NCI-H526 treated with DMSO at 0.1 percent for 48 hours (cell line): Measurements from ENCODE around the gene HSP90AB1.

Experiments
- DNase-seq: peaks from one replicate; lab custom pipeline; 2025; lab: John Stamatoyannopoulos, UW

HSP90AB1 gene

DNA sequence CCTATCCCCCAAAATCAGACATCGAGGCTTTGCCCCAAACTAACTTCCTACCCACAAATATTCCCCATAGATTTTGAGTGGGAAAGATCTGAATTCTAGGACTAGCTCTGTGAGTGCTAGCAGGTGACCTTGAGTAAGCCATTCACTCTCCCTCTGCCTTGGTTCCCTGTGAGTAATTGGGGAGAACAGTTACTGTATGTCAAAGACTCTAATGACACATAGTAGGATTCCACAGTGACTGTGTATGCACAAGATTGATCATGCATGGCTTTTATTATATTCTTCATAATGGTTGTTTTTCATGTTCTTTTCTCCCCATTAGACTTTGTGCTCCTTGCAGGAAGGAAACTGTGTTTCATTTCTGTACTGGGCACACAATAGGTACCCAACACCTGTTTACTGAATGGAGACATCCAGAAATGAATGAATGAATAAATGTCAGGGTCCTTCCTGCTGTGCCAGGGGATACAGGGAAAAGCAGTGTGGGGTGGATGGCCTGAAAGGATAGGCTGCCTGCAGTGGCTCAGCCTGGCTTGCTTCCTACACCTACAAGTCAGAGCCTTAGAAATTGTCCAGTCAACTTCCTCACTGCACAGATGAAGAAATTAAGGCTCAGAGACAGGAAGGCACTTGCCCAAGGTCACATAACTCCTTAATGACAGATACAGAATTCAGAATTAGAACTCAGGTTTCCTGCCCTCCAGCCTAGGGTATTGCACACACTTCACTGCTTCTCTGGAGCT is 22.4 kb downstream of the HSP90AB1 start:
- no peak for DNase-seq

DNA sequence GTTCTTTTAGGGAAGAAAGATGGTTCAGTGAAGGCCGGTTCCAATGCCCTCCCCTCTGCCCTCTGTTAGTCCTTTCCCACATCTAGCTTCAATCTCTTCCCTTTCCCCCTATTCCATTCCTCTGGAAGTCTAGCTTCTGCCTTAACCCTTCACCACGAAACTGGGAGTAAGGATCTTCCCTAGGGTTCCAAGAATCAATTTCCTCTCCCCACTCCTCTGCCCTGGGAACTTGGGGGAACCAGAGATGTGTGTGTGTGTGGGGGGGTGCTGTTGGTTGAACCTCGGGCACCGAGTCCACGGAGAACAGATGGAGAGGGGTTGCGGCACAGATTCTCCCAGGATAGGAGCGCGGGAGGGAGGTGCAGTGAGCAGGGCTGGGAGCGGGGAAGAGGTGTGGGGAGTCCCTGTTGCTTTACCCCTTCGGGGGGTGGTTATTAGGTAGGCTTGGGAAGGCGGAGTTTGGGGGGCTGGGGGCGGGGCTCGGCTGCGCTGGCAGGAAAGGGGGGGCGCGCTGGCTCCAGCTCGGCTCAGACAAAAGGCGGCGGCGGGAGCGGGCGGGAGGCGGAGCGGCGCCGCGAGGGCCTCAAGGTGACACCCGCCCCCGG is 23.1 kb downstream of the HSP90AB1 start, which contains the start of gene TMEM151B:
TMEM151B (plus strand) TSS at position 530 of the 605 bp plus-strand sequence. CDS start 293 bp downstream, outside the sequence.
- DNase-seq, result no peak

DNA sequence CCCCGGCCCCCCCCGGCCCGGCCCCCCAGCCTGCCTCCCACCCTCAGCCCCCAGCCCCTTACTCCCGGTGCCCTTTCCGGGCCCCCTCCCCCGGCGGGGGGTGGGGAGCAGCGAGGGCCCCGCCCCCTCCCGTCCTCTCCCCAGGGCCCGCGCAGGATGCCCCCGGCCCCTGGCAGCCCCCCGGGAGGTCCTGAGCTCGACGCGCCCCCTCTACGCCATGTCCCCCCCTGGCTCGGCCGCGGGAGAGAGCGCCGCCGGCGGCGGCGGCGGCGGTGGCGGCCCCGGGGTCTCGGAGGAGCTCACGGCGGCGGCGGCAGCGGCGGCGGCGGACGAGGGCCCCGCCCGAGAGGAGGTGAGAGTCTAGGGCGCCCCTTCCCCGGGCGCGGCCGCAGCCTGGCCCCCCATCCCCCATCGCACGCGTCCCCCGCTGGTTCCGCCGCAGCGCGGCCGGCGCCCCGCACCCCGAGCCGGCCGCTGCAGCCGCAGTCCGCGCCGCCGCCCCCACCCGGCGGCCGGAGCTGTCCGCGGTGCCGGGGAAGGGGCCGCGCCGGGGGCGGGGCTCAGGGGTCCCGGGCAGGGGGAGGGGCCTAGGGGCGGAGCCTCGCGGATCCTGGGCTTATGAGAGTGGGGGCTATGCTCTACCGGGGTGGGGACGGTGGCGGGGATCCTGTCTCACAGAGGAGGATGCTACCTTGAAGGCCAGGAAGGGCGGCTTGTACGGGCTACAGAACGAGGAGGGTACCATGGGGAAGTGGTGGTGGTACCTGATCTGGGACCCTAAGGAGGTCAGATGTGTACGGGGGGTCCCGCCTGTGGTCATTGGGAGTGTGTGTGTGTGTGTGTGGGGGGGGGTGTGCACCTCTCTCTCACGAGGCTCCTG is 23.9 kb downstream of the HSP90AB1 start:
- no peak for DNase-seq

DNA sequence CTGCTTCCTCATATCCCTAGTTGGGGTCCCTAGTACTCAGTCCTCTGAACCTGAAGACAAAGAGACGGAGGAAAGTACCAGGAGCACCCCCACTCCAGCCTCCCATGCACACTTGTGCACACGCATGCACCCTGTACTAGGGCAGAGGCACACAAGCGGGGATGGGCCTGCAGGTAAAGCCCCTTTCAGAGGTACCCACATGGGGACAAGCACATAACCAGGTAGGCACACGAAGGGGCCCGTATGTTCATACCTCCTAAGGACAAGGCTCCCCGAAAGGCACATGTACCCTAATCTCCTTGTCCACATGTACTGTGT is 24.5 kb downstream of the HSP90AB1 start:
- DNase-seq, result no peak

DNA sequence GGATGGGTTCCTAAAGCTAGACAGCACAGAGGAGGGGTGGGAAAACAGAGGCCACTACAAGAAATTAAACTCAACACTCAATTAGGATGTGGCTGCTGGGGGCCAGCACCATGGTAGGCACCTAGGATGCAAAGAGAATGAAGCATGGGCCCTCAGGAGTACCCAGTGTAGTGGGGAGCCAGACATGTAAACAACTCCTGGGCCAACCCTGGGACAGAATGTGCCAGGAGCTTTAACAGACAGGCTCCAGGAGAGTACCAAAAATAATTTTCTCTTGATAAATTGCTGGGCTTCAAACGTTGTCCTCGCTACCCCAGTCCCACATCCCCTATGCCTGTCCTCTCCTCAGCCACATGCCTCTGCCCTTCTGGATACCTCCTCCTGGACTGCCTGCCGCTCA is 25.0 kb downstream of the HSP90AB1 start:
- DNase-seq, result no peak

- no peak for DNase-seq
These were observed 25.6 kb downstream of the HSP90AB1 start for GRCh38 chr6:44272529-44272928.

GRCh38 chr6:44272999-44273566 is 26.2 kb downstream of the HSP90AB1 start:
- DNase-seq, result no peak

DNA sequence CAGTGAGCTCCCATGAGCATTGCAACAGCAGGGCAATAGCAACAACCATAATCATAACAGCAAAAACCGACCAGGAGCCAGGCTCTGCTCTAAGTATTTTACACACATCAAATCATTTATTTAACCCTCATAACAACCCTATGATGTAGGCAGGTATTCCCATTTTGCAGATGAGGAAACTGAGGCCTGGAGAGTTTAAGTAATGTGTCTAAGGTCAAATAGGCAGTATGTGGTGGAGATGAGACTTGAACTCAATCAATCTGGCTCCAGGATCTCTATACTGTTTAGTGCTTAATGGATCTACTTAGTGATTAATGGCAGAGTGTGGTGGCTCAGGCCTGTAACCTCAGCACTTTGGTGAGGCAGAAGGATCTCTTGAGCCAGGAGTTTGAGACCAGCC is 26.7 kb downstream of the HSP90AB1 start:
- no peak for DNase-seq

DNA sequence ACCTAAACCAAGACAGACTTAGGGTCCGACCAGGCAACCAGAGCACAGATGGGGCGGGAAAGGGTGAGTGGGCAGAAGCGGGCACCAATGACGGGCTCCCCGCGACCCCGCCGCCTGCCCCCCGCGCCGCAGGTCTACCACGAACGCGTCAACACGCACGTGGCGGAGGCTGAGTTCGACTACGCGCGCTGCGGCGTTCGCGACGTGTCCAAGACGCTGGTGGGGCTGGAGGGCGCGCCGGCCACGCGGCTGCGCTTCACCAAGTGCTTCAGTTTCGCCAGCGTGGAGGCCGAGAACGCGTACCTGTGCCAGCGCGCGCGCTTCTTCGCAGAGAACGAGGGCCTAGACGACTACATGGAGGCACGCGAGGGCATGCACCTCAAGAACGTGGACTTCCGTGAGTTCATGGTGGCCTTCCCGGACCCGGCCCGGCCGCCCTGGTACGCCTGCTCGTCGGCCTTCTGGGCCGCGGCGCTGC is 28.4 kb downstream of the HSP90AB1 start:
- DNase-seq, result no peak

DNA sequence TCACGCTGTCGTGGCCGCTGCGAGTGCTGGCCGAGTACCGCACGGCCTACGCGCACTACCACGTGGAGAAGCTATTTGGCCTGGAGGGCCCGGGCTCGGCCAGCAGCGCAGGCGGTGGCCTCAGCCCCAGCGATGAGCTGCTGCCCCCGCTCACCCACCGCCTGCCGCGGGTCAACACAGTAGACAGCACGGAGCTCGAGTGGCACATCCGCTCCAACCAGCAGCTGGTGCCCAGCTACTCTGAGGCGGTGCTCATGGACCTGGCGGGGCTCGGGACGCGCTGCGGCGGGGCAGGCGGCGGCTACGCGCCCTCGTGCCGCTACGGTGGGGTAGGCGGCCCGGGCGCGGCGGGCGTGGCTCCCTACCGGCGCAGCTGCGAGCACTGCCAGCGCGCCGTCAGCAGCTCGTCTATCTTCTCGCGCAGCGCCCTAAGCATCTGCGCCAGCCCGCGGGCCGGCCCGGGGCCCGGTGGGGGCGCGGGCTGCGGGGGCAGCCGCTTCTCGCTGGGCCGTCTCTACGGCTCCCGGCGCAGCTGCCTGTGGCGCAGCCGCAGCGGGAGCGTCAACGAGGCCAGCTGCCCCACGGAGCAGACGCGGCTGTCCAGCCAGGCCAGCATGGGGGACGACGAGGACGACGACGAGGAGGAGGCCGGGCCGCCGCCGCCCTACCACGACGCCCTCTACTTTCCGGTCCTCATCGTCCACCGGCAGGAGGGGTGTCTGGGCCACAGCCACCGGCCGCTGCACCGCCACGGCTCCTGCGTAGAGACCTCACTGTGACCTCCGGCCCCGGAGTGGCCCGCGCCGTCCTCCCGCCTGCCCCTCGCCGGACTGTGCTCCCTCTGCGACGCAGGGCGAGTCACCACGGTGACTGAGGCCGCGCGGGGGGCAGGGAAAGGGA is 29.1 kb downstream of the HSP90AB1 start:
- DNase-seq, result no peak

GRCh38 chr6:44276667-44277640 is 30.1 kb downstream of the HSP90AB1 start:
- no peak for DNase-seq

- no peak for DNase-seq
These were observed 30.9 kb downstream of the HSP90AB1 start for GRCh38 chr6:44277763-44278162.

DNA sequence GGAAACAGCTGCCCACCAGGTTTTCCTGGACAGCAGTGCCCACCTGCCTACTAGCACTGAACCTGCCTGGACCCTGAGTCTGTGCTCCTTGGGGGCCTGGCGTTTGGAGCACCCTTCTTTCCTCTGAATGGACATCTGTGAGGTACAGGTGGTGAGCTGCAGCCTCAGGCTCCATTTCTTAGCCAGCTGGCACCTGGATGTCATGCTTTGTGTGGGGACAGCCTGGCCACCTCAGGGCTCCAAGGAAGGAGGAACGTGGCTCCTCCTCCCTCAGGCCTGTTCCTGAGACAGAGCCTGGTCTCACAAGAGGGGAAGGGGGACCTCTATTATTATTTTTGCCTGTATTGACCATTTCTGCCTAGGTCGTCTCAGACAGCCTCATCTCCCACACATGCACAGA is 31.4 kb downstream of the HSP90AB1 start:
- DNase-seq, result no peak

DNA sequence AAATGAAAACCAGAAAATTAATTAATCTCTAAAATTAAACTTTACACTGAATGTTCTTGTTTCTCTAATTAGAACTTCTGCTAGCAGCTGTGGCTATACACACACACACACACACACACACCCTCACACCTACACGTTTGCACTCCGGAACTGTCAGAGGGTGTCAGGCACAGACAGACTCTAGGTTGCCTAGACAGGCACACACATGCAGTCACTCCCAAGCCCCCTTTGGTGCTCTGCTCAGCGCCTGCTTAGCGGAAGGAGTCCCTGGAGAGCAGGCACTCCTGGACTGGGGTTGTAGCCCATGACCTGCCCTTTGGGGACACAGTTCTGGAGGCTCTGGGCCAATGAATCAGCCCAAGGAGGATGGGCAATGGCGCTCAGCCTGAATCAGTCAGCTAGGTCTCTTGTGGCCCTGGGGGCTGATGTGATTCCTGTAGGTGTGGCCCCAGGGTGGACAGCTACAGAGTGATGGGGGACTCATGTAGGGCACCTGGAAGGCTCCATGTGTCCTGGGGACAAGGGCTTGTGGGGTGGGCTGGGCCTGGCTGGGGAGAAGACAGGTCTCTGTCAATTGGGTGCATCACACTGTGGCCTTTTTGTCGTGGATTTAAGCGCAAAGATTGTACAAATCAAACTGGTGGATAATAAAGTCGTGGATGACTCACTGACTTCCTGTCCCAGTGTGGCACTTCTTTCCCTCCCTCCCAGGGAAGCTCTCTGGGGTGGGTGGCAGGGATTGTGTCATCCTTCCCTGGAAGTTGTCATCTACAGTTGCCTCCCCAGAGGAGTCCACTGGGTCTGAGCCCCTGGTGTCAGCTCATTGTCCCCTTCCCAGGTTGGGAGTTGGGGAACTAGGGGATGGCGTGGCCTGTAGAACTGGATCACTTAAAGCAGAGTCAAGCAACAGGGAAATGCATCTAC is 32.1 kb downstream of the HSP90AB1 start:
- DNase-seq, result no peak

DNA sequence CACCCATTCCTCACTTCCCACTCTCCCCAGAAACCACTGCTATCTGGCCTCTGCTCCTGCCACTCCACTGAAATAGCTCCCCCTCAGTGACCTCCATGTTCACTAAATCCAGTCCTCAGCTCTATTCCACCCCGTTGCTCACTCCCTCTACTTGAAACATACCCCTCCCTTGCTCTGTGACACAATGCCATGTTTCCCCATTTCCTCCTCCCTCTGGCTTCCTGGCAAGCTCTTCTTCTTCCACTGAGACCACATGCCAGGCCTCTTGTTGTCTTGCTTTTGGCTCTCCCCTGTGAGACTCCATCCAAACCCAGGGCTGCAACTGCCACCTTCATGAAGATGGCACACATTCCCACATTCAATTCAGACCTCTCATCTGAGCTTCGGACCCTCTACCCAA is 37.2 kb downstream of the HSP90AB1 start:
- no peak for DNase-seq

DNA sequence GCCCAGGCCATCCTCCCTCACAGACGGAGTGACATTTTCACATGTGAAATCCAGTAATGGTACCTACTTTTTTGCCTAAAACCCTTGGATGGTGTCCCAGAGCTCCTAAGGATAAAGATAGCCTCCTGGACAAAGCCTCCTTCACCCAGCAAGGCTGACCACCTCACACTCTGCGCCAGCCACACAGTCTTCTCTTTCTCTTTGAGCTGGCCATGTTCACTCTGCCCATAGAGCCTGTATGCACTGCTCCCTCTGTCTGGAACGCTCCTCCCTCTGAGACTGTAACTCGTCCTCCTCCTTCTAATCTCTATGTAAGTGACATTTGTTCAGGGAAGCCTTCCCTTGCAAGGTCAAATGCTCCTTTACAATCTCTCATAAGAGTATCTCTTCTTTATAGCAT is 38.0 kb downstream of the HSP90AB1 start:
- DNase-seq, result no peak

DNA sequence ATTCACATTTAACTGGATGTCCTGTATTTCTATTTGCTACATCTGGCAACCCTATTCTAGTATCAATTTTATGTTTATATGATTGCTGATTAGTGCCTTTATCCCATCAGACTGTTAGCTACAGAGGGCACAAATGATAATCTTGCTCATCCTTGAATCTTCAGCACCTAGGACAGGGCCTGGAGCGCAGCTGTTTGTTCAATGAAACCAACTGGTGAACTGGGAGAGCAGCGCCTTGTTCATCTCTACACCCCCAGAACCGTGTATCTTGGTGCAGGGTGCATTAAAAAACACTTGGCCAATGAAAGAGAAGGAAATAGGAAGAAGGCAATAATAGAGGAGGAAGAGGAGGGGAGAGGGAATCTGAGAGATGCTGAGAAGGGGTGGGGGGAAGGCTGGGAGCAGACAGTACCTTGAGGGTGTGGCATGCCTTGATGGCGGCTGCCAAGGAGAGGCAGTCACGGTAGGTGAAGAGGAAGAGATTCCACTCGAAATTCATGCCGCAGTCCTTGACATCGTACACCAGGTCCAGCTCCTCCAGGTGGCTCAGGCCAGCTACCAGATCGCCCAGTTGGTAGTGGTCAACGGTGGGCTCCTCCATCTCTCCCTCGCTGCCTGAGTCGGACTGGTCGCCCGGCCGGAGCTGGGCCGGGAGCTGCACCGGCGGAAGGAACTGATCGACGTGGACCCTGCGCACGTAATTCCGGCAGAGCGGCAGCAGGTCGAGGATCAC is 38.8 kb downstream of the HSP90AB1 start:
- DNase-seq, result no peak

DNA sequence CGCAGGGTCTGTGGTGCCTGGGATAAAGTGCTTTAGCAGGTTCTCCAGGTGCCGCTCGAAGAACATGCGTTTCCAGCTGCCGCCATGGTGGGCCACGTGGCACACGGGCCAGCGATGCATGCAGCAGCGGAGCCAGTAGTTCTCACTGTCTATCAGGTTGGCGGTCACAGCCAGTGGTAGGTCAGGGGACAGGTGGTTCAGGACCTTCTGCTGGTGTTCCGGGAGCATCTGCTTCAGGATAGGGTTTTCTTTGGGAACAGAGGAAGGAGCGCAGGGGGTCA is 39.3 kb downstream of the HSP90AB1 start:
- DNase-seq, result no peak

DNA sequence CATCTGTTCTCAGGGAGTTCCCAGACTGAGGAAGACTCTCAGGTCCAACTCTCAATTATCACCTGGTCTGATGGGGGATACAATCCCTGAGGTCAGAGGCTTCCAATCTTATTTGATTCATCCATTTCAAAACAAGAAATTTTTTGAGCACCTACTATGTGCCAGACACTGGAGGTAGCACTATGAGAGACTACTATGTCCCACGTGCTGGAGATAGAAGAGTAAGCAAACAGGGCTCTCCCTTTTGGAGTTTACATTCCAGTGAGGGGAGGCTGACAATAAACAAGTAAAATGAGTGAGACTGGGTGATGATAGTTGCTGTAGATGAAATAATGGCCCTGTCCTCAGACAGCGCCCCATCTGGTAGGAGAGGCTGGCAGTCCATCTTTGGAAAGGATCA is 39.8 kb downstream of the HSP90AB1 start:
- DNase-seq, result no peak
